Esophagus squamous epithelium (tissue), 4 donors: Measurements from ENCODE around the gene ARHGAP42.

ENCODE experiments used
- CTCF ChIP-seq, 6 experiments: fragments of 450-650 bp in 4 of 6; fragments of 200-600 bp in 2 of 6; sonication (generic) in 2 of 6; IDR thresholded peaks; one replicate each; pipeline ENCODE4 v1.5.1; 2016 to 2019; ENCODE audit warnings: antibody characterized with exemption in 6 of 6, mild to moderate bottlenecking in 4 of 6, moderate library complexity in 4 of 6
- POLR2A ChIP-seq, 4 donors: fragments of 450-650 bp; IDR thresholded peaks; one replicate each; pipeline ENCODE4 v1.6.1; 2017; ENCODE audit warnings: antibody characterized with exemption in 4 of 4, mild to moderate bottlenecking in 4 of 4, moderate library complexity in 3 of 4

GRCh38 chr11:100777736-100778135 is 90.6 kb downstream of the ARHGAP42 start:
- TF ChIP-seq POLR2A (IDR thresholded peaks at IDR 0.05) (no peak), CTCF (IDR thresholded peaks at IDR 0.05) (no peak)
